GM23338 (cell line): ENCODE results near the gene TBC1D2B.
"Not testable (repeated sequence)": the region's sequence is repeated elsewhere in the genome, so short reads cannot be mapped to it uniquely, and the experiment has no call there.

Experiments
- CREB1 ChIP-seq: fragments of 250-450 bp; sonication (Bioruptor Pico); IDR thresholded peaks from 2 replicates; pipeline ENCODE4 v1.5.0; 2020; ENCODE audit warnings: low read depth, mild to moderate bottlenecking, moderate library complexity
- CTCF ChIP-seq, 2 experiments: fragments of 200-600 bp in 1 of 2; sonication (generic) in 1 of 2; conservative IDR thresholded peaks; 2 replicates each; pipeline versions ENCODE4 v1.5.1 to v1.6.1; 2016 to 2017; ENCODE audit warnings: antibody characterized with exemption in 2 of 2, low read depth in 2 of 2, mild to moderate bottlenecking in 2 of 2, moderate library complexity in 1 of 2
- EZH2 ChIP-seq: fragments of 200-600 bp; sonication (generic); IDR thresholded peaks from one replicate; pipeline ENCODE4 v1.8.0; 2017; ENCODE audit warnings: antibody characterized with exemption, mild to moderate bottlenecking, low read depth; ENCODE audit not compliant: unreplicated experiment
- EZH2phosphoT487 ChIP-seq: fragments of 200-600 bp; sonication (generic); IDR thresholded peaks from one replicate; pipeline ENCODE4 v1.8.1; 2018; ENCODE audit warnings: antibody characterized with exemption; ENCODE audit not compliant: unreplicated experiment
- JUNB ChIP-seq: IDR thresholded peaks from one replicate; pipeline ENCODE4 v1.6.1; 2016; ENCODE audit warnings: antibody characterized with exemption; ENCODE audit not compliant: unreplicated experiment
- POLR2AphosphoS5 ChIP-seq: IDR thresholded peaks from 2 replicates; pipeline ENCODE4 v1.6.1; 2016; ENCODE audit warnings: antibody characterized with exemption, low read depth
- REST ChIP-seq: IDR thresholded peaks from one replicate; pipeline ENCODE4 v1.6.1; 2018; ENCODE audit warnings: antibody characterized with exemption; ENCODE audit not compliant: unreplicated experiment
- ZNF331 ChIP-seq: fragments of 250-450 bp; sonication (Bioruptor Pico); IDR thresholded peaks from 2 replicates; pipeline ENCODE4 v1.5.0; 2020; ENCODE audit warnings: low read depth, mild to moderate bottlenecking, moderate library complexity
- ZNF462 ChIP-seq: fragments of 250-450 bp; sonication (Bioruptor Pico); IDR thresholded peaks from 2 replicates; pipeline ENCODE4 v1.5.0; 2020; ENCODE audit warnings: mild to moderate bottlenecking, moderate library complexity

GRCh38 chr15:77950470-77950869, 127.0 kb downstream of the TBC1D2B start:
- not testable (repeated sequence) for TF ChIP-seq CTCF (conservative IDR thresholded peaks at IDR 0.05; ENCODE audit: low read depth in 2 of 2); EZH2phosphoT487; POLR2AphosphoS5; EZH2; CREB1 (CRISPR knock-in tag); ZNF462 (CRISPR knock-in tag); REST; ZNF331 (CRISPR knock-in tag); JUNB
